Activated CD4-positive, alpha-beta memory T cell treated with anti-CD3 and anti-CD28 coated beads, Interleukin-2, amount 10 ng/mL, durations not matched to agents 7 days and 5 days (primary cell): Measurements from ENCODE around the gene COLEC12. TPM values are rescaled to one million over a fixed set of nuclear protein-coding genes. Genes with fewer than 3 reads are reported as not detected.

ENCODE experiments used
- CTCF ChIA-PET: fragments of 350-600 bp; sonication (Branson Sonifier 250); formaldehyde crosslinking; loops from one replicate; lab custom pipeline; 2021; ENCODE audit warnings: antibody characterized with exemption, inconsistent platforms; lab: Charles Lee
- POLR2A ChIA-PET: fragments of 350-600 bp; sonication (Branson Sonifier 250); formaldehyde crosslinking; loops from one replicate; lab custom pipeline; 2021; ENCODE audit warnings: antibody characterized with exemption; lab: Charles Lee
- DNase-seq: peaks from one replicate; pipeline ENCODE4 v3.0.0-alpha.2; 2020
- H3K27ac Mint-ChIP-seq: one replicate; pipeline ENCODE4 v1.8.0; 2021; ENCODE audit warnings: mild to moderate bottlenecking, mixed read lengths
- H3K27me3 Mint-ChIP-seq: one replicate; pipeline ENCODE4 v1.8.0; 2021; ENCODE audit warnings: mixed read lengths
- H3K36me3 Mint-ChIP-seq: one replicate; pipeline ENCODE4 v1.8.0; 2021; ENCODE audit warnings: low read depth, mixed read lengths
- H3K4me1 Mint-ChIP-seq: one replicate; pipeline ENCODE4 v1.8.0; 2021; ENCODE audit warnings: mixed read lengths
- H3K4me3 Mint-ChIP-seq: one replicate; pipeline ENCODE4 v1.8.0; 2021; ENCODE audit warnings: mild to moderate bottlenecking, mixed read lengths
- H3K9me3 Mint-ChIP-seq: one replicate; pipeline ENCODE4 v1.8.0; 2021; ENCODE audit warnings: mixed read lengths
- total RNA-seq, 2 experiments: library from RNA; stranded (reverse); gene quantifications; one replicate each; pipeline ENCODE4 v1.2.3, GENCODE V29; 2021

The COLEC12 gene
- total RNA-seq, 2 experiments from 2014 or later, result not detected

- DNase-seq, result peak; percentile 20
- no peak overlapping the region for H3K4me3 Mint-ChIP-seq
- no peaks in the 10 kb centered on the region for H3K36me3 Mint-ChIP-seq
- no peaks in the 10 kb centered on the region for H3K9me3 Mint-ChIP-seq
- no peak overlapping the region for H3K27ac Mint-ChIP-seq
- no peaks in the 10 kb centered on the region for H3K4me1 Mint-ChIP-seq
- POLR2A ChIA-PET, result no interaction called here
- H3K27me3 Mint-ChIP-seq, result no peaks in the 10 kb centered on the region
- CTCF ChIA-PET, result interaction anchor here (1.2 kb wide), 1 partner anchor 245 kb away, joined by 3 read pairs; no protein-coding TSS in a partner anchor
Measured at GRCh38 chr18:477565-477964, 22.9 kb downstream of the COLEC12 start.

GRCh38 chr18:476251-476664 is 24.2 kb downstream of the COLEC12 start:
- CTCF ChIA-PET, result no interaction called here

GRCh38 chr18:475202-476031 is 25.1 kb downstream of the COLEC12 start:
- no peak for DNase-seq
- ChIA-PET CTCF (no interaction called here), POLR2A (no interaction called here)
- Mint-ChIP-seq H3K36me3 (no peaks in the 10 kb centered on the region), H3K27ac (no peak overlapping the region), H3K27me3 (no peaks in the 10 kb centered on the region), H3K9me3 (no peaks in the 10 kb centered on the region), H3K4me3 (no peak overlapping the region), H3K4me1 (no peaks in the 10 kb centered on the region)

More at GRCh38 chr18:476251-476664, 24.2 kb downstream of the COLEC12 start:
- Mint-ChIP-seq H3K27ac (no peak overlapping the region), H3K4me1 (no peaks in the 10 kb centered on the region), H3K27me3 (no peaks in the 10 kb centered on the region), H3K9me3 (no peaks in the 10 kb centered on the region), H3K4me3 (no peak overlapping the region), H3K36me3 (no peaks in the 10 kb centered on the region)
- POLR2A ChIA-PET, result no interaction called here
- no peak for DNase-seq

- Mint-ChIP-seq H3K4me1 (no peaks in the 10 kb centered on the region), H3K9me3 (no peaks in the 10 kb centered on the region), H3K36me3 (no peaks in the 10 kb centered on the region), H3K27ac (no peak overlapping the region), H3K4me3 (no peak overlapping the region), H3K27me3 (no peaks in the 10 kb centered on the region)
- DNase-seq, result no peak
- CTCF ChIA-PET, result interaction anchor here (0.9 kb wide), 1 partner anchor 21 kb away, joined by 3 read pairs; no protein-coding TSS in a partner anchor
- POLR2A ChIA-PET, result no interaction called here
Measured at GRCh38 chr18:474416-474815, 26.1 kb downstream of the COLEC12 start.

GRCh38 chr18:473802-474201 is 26.7 kb downstream of the COLEC12 start:
- no peak for DNase-seq
- no peaks in the 10 kb centered on the region for H3K9me3 Mint-ChIP-seq
- no peak overlapping the region for H3K27ac Mint-ChIP-seq
- POLR2A ChIA-PET, result no interaction called here
- H3K36me3 Mint-ChIP-seq, result no peaks in the 10 kb centered on the region
- CTCF ChIA-PET, result interaction anchor here (0.9 kb wide), 1 partner anchor 21 kb away, joined by 3 read pairs; no protein-coding TSS in a partner anchor
- H3K4me1 Mint-ChIP-seq, result no peaks in the 10 kb centered on the region
- no peaks in the 10 kb centered on the region for H3K27me3 Mint-ChIP-seq
- no peak overlapping the region for H3K4me3 Mint-ChIP-seq

GRCh38 chr18:471716-472115 is 28.8 kb downstream of the COLEC12 start:
- H3K36me3 Mint-ChIP-seq, result no peaks in the 10 kb centered on the region
- H3K4me1 Mint-ChIP-seq, result no peaks in the 10 kb centered on the region
- no peak overlapping the region for H3K4me3 Mint-ChIP-seq
- peaks cover 4% of the 10 kb centered on the region for H3K27me3 Mint-ChIP-seq
- ChIA-PET CTCF (no interaction called here), POLR2A (no interaction called here)
- H3K9me3 Mint-ChIP-seq, result no peaks in the 10 kb centered on the region
- no peak overlapping the region for H3K27ac Mint-ChIP-seq
- no peak for DNase-seq

GRCh38 chr18:470661-471501 is 29.6 kb downstream of the COLEC12 start:
- Mint-ChIP-seq H3K4me3 (no peak overlapping the region), H3K4me1 (no peaks in the 10 kb centered on the region), H3K9me3 (no peaks in the 10 kb centered on the region), H3K27ac (no peak overlapping the region), H3K36me3 (no peaks in the 10 kb centered on the region), H3K27me3 (peaks cover 8% of the 10 kb centered on the region)
- CTCF ChIA-PET, result no interaction called here
- DNase-seq, result no peak
- POLR2A ChIA-PET, result no interaction called here

GRCh38 chr18:468955-469790 is 31.3 kb downstream of the COLEC12 start:
- no peak for DNase-seq
- Mint-ChIP-seq H3K27ac (no peak overlapping the region), H3K36me3 (no peaks in the 10 kb centered on the region), H3K4me3 (no peak overlapping the region), H3K9me3 (no peaks in the 10 kb centered on the region), H3K4me1 (no peaks in the 10 kb centered on the region), H3K27me3 (peaks cover 15% of the 10 kb centered on the region)
- ChIA-PET POLR2A (no interaction called here), CTCF (no interaction called here)

- no peak overlapping the region for H3K27ac Mint-ChIP-seq
- no peak for DNase-seq
- H3K9me3 Mint-ChIP-seq, result no peaks in the 10 kb centered on the region
- H3K4me3 Mint-ChIP-seq, result no peak overlapping the region
- H3K27me3 Mint-ChIP-seq, result peaks cover 34% of the 10 kb centered on the region
- no peaks in the 10 kb centered on the region for H3K4me1 Mint-ChIP-seq
- ChIA-PET CTCF (no interaction called here), POLR2A (no interaction called here)
- no peaks in the 10 kb centered on the region for H3K36me3 Mint-ChIP-seq
Measured at GRCh38 chr18:463827-464541, 36.5 kb downstream of the COLEC12 start.

GRCh38 chr18:463403-463802 is 37.1 kb downstream of the COLEC12 start:
- CTCF ChIA-PET, result no interaction called here
- no peak overlapping the region for H3K27ac Mint-ChIP-seq

GRCh38 chr18:461762-462161 is 38.7 kb downstream of the COLEC12 start:
- Mint-ChIP-seq H3K36me3 (no peaks in the 10 kb centered on the region), H3K9me3 (no peaks in the 10 kb centered on the region), H3K4me1 (no peaks in the 10 kb centered on the region), H3K27me3 (peaks cover 30% of the 10 kb centered on the region), H3K27ac (no peak overlapping the region), H3K4me3 (no peak overlapping the region)
- ChIA-PET CTCF (no interaction called here), POLR2A (no interaction called here)
- DNase-seq, result no peak

More at GRCh38 chr18:463403-463802, 37.1 kb downstream of the COLEC12 start:
- no peak for DNase-seq
- H3K27me3 Mint-ChIP-seq, result peaks cover 34% of the 10 kb centered on the region
- H3K4me1 Mint-ChIP-seq, result no peaks in the 10 kb centered on the region
- no peaks in the 10 kb centered on the region for H3K9me3 Mint-ChIP-seq
- POLR2A ChIA-PET, result no interaction called here
- no peak overlapping the region for H3K4me3 Mint-ChIP-seq
- no peaks in the 10 kb centered on the region for H3K36me3 Mint-ChIP-seq

- Mint-ChIP-seq H3K4me3 (no peak overlapping the region), H3K27ac (no peak overlapping the region)
Measured at GRCh38 chr18:460791-461190, 39.7 kb downstream of the COLEC12 start.

More at GRCh38 chr18:460791-461190, 39.7 kb downstream of the COLEC12 start:
- no peak for DNase-seq
- ChIA-PET CTCF (no interaction called here), POLR2A (no interaction called here)
- Mint-ChIP-seq H3K9me3 (no peaks in the 10 kb centered on the region), H3K27me3 (peaks cover 25% of the 10 kb centered on the region), H3K36me3 (no peaks in the 10 kb centered on the region), H3K4me1 (no peaks in the 10 kb centered on the region)
